RWPE2 (cell line): ENCODE results near the gene NOL4L.

Source experiments
- ATAC-seq: fragments of 200-7000 bp; cut with Tn5 transposase; 3 replicates; pipeline ENCODE4 v1.9.1; 2021; ENCODE audit warnings: low read depth
- DNase-seq: peaks from one replicate; pipeline ENCODE4 v3.0.0-alpha.2; 2020; ENCODE audit warnings: low spot score
- H3K27ac ChIP-seq: fragments of 450-650 bp; 2 replicates; pipeline ENCODE4 v1.5.1; 2017; ENCODE audit warnings: mild to moderate bottlenecking; ENCODE audit not compliant: poor library complexity, severe bottlenecking
- H3K27me3 ChIP-seq: fragments of 250-450 bp; sonication (Bioruptor Pico); 2 replicates; pipeline ENCODE4 v1.5.1; 2021; ENCODE audit warnings: mild to moderate bottlenecking, moderate library complexity; ENCODE audit not compliant: insufficient read depth, poor library complexity, severe bottlenecking
- H3K36me3 ChIP-seq: fragments of 250-450 bp; sonication (Bioruptor Pico); 2 replicates; pipeline ENCODE4 v1.5.1; 2020; ENCODE audit warnings: low read depth, mild to moderate bottlenecking, moderate library complexity
- H3K4me1 ChIP-seq: fragments of 250-450 bp; sonication (Bioruptor Pico); 2 replicates; pipeline ENCODE4 v1.5.1; 2021; ENCODE audit warnings: mild to moderate bottlenecking, moderate library complexity; ENCODE audit not compliant: insufficient read depth, poor library complexity, severe bottlenecking
- H3K4me3 ChIP-seq: fragments of 250-450 bp; sonication (Bioruptor Pico); 2 replicates; pipeline ENCODE4 v1.5.1; 2021; ENCODE audit warnings: mild to moderate bottlenecking, moderate library complexity; ENCODE audit not compliant: severe bottlenecking
- H3K9me3 ChIP-seq: fragments of 250-450 bp; sonication (Bioruptor Pico); 2 replicates; pipeline ENCODE4 v1.5.1; 2021; ENCODE audit warnings: mild to moderate bottlenecking, moderate library complexity; ENCODE audit not compliant: severe bottlenecking
- CTCF ChIP-seq: fragments of 450-650 bp; IDR thresholded peaks from one replicate; pipeline ENCODE4 v1.5.1; 2017; ENCODE audit warnings: mild to moderate bottlenecking, moderate library complexity; ENCODE audit not compliant: poor library complexity, severe bottlenecking

NOL4L gene

GRCh38 chr20:32474967-32475811 lies 109.9 kb downstream of the NOL4L start:
- ATAC-seq: peak; percentile 96
- Histone ChIP-seq H3K4me3 (peak overlapping the region; percentile 1), H3K36me3 (no peaks in the 10 kb centered on the region), H3K9me3 (no peaks in the 10 kb centered on the region), H3K4me1 (peaks cover 23% of the 10 kb centered on the region), H3K27ac (peak overlapping the region; percentile 48), H3K27me3 (no peaks in the 10 kb centered on the region)
- peak; percentile 12 for TF ChIP-seq CTCF
- peak; percentile 99 for DNase-seq

GRCh38 chr20:32474717-32474966 lies 110.5 kb downstream of the NOL4L start:
- Histone ChIP-seq H3K27me3 (no peaks in the 10 kb centered on the region), H3K36me3 (no peaks in the 10 kb centered on the region), H3K4me3 (no peak overlapping the region), H3K9me3 (no peaks in the 10 kb centered on the region), H3K4me1 (peaks cover 24% of the 10 kb centered on the region), H3K27ac (peak overlapping the region; percentile 48)
- TF ChIP-seq CTCF: no peak
- no peak for ATAC-seq
- no peak for DNase-seq

GRCh38 chr20:32474009-32474716 lies 111.0 kb downstream of the NOL4L start:
- H3K4me3 ChIP-seq: no peak overlapping the region
- ATAC-seq (no peak), DNase-seq (no peak)
- no peaks in the 10 kb centered on the region for H3K27me3 ChIP-seq
- H3K36me3 ChIP-seq: no peaks in the 10 kb centered on the region
- peaks cover 24% of the 10 kb centered on the region for H3K4me1 ChIP-seq
- no peaks in the 10 kb centered on the region for H3K9me3 ChIP-seq
- no peak for TF ChIP-seq CTCF
- peak overlapping the region; percentile 48 for H3K27ac ChIP-seq

- no peaks in the 10 kb centered on the region for H3K36me3 ChIP-seq
- ATAC-seq: no peak
- peaks cover 24% of the 10 kb centered on the region for H3K4me1 ChIP-seq
- no peak for DNase-seq
- no peaks in the 10 kb centered on the region for H3K27me3 ChIP-seq
- H3K9me3 ChIP-seq: no peaks in the 10 kb centered on the region
- no peak overlapping the region for H3K4me3 ChIP-seq
- no peak for TF ChIP-seq CTCF
- no peak overlapping the region for H3K27ac ChIP-seq
These were observed 111.7 kb downstream of the NOL4L start for GRCh38 chr20:32473231-32474008.
